SJCRH30 (cell line): ENCODE data around the gene KHNYN. TPM values are rescaled to one million over a fixed set of nuclear protein-coding genes. Genes with fewer than 3 reads are reported as not detected.
"Not testable (repeated sequence)": the region's sequence is repeated elsewhere in the genome, so short reads cannot be mapped to it uniquely, and the experiment has no call there.

Experiments
- DNase-seq, 2 experiments: peaks; one replicate each; pipeline ENCODE4 v3.0.0-alpha.2; 2015 to 2020
- H3K27ac ChIP-seq: fragments of 250-450 bp; sonication (Bioruptor Pico); 2 replicates; pipeline ENCODE4 v1.5.1; 2020; ENCODE audit warnings: mild to moderate bottlenecking, moderate library complexity
- H3K27me3 ChIP-seq: fragments of 250-450 bp; sonication (Bioruptor Pico); 2 replicates; pipeline ENCODE4 v1.5.1; 2020; ENCODE audit warnings: mild to moderate bottlenecking, moderate library complexity
- H3K36me3 ChIP-seq: fragments of 250-450 bp; sonication (Bioruptor Pico); 2 replicates; pipeline ENCODE4 v1.5.1; 2020; ENCODE audit warnings: mild to moderate bottlenecking, moderate library complexity
- H3K4me1 ChIP-seq: fragments of 250-450 bp; sonication (Bioruptor Pico); 2 replicates; pipeline ENCODE4 v1.5.1; 2020; ENCODE audit warnings: mild to moderate bottlenecking, moderate library complexity
- H3K4me3 ChIP-seq: fragments of 250-450 bp; sonication (Bioruptor Pico); 2 replicates; pipeline ENCODE4 v1.5.1; 2020; ENCODE audit warnings: mild to moderate bottlenecking, moderate library complexity
- H3K9me3 ChIP-seq: fragments of 250-450 bp; sonication (Bioruptor Pico); replicated peaks from 2 replicates; pipeline ENCODE4 v1.5.1; 2020; ENCODE audit warnings: mild to moderate bottlenecking, moderate library complexity
- total RNA-seq: library from RNA; depleted of rRNA; stranded (reverse); fragments of >200 nt; shearing (Covaris generic); gene quantifications from 2 replicates; pipeline ENCODE4 v1.2.3, GENCODE V29; 2014; rRNA removed

KHNYN gene
- total RNA-seq: 5.9 and 6.0 TPM in 2 replicates

DNA sequence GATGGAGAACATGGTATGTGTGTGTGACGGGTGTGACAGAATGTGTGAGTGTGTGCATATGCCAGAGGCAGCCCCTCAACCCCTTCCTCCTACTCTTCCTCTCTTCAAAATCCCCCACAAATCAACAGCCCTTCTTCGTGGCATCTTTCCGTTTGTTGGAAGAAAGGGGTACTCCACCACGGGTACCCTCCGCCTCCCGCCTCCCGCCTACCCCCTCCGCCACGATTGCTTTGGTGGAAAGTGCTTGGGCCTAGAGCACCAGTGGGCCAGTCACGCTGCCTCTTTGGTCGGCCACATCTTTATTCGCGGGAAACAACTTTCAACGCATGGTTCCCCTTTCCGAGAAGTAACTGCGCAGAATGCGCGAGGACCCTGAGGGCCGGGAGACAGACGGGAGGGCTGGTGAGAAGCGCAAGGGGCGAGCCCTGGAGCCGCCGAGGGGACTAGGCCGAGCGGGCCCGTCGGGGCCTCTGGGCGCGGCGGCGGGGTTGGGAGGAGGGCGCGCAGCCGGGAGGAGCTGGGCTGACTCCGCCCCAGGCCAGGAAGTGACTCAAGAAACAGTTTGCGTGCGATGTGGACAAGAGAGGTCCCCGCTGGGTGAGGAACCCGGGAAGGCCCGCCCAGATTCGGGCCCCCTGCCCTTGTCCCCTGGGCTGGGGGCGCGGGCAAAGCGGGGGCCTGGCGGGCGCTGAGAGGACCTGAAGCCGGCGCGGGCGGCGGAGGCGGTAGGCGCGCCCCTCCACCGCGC lies at the start of gene KHNYN, which contains the start of gene CBLN3:
Gene KHNYN, plus strand, starts transcription at position 560 of the 748 bp plus-strand sequence. CDS start 777 bp downstream, outside the sequence.
Gene CBLN3, minus strand, starts transcription at position 274 of the 748 bp plus-strand sequence. CDS start 614 bp downstream, outside the sequence.
- no peaks in the 10 kb centered on the region for H3K27me3 ChIP-seq
- DNase-seq: peak; percentile 47 to 60

DNA sequence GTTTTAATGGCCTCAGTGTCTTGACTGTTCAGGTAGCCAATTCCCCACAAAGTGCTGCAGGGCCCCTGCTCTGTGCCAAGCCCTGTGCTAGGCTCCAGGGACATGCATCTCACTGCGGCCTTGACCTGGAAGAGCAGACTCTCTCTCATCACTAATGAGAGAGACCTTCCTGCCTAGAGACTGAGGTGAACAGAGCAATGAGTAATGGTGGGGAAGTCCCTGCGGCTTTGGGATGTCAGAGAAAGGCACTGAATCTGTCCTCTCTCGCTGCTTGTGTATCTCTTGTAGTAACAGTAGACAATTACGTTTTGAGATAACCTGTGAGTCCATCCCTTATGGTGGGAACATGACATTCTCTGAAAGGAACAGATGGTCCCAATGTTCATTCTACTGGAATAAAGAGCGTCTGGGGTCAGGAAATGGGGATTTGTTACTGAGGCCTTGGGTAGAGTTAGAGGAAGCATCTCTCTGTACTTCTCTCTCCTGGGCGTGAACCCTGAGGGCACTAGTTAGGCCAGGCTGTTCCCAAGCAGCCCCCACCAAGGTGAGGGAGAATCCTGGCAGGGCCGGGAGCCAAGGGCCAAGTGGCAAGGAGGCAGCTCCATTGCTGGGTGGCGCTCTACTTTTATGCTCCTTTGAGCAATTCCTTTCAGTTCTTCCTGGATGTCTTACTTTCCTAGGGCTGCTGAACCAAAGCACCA lies 48.2 kb upstream of the KHNYN start:
- no peak for DNase-seq
- Histone ChIP-seq H3K4me1 (no peaks in the 10 kb centered on the region), H3K27me3 (no peaks in the 10 kb centered on the region), H3K9me3 (no peaks in the 10 kb centered on the region), H3K36me3 (peaks cover 5% of the 10 kb centered on the region), H3K4me3 (no peak overlapping the region), H3K27ac (no peak overlapping the region)

More for the DNA sequence above, at the start of gene KHNYN, which contains the start of gene CBLN3:
- Histone ChIP-seq H3K4me3 (peak within 1 kb of the TSS; percentile 54), H3K9me3 (no peaks in the 10 kb centered on the region), H3K36me3 (no peaks in the 10 kb centered on the region), H3K4me1 (no peaks in the 10 kb centered on the region), H3K27ac (peak within 1 kb of the TSS; percentile 35)

DNA sequence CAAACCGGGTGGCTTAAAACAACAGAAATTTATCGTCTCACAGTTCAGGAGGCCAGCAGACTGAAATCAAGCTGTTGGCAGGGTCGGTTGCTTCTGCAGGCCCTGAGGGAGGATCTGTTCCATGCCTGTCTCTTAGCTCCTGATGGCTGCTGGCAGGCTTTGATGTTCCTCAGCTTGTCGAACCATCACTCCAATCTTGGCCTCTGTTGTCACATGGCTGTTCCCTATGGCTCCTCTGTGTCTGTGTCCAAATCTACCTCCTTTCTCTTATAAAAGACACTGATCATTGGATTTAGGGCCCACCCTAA lies 47.7 kb upstream of the KHNYN start:
- Histone ChIP-seq H3K27ac (no peak overlapping the region), H3K9me3 (no peaks in the 10 kb centered on the region), H3K36me3 (peaks cover under 1% of the 10 kb centered on the region), H3K4me3 (no peak overlapping the region), H3K4me1 (no peaks in the 10 kb centered on the region), H3K27me3 (no peaks in the 10 kb centered on the region)
- no peak for DNase-seq

DNA sequence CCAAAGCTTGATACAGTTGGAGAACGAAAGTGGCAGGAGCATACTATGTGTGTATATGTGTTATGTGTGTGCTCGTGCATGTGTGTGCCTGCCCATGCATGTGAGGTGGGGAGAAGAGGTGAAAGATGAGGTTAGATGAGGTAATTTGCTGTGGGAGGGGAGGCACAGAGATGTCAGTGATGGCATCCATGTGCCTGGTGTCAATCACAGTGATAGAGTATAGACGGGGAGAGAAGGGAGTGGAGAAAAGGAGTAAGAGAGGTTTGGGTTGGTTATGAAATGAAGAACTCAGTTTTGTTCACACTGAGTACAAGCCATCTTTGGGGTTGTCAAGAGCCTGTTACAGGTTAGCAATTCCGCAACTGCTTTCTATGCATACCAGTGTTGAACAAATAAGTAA lies 45.6 kb upstream of the KHNYN start:
- Histone ChIP-seq H3K36me3 (no peaks in the 10 kb centered on the region), H3K27ac (no peak overlapping the region), H3K27me3 (no peaks in the 10 kb centered on the region), H3K9me3 (no peaks in the 10 kb centered on the region), H3K4me1 (peaks cover 14% of the 10 kb centered on the region), H3K4me3 (no peak overlapping the region)
- DNase-seq: no peak

DNA sequence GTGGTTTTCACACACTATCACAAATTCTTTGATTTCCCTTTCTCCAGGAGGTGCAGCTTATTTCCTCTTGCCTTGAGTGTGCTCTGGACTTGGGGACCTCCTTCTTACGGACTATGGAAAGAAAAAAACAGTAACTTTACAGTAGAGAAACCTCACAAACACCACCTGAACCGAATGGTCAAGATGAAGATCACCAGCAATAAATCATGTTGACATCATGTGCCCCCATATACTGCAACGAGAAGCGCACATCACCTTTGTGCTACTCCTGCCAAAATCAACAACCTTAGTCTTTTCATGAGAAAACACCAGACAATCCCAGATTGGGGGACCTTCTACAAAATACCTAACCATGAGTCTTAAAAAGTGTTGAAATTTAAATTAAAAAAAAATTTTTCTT lies 44.2 kb upstream of the KHNYN start:
- Histone ChIP-seq H3K27me3 (no peaks in the 10 kb centered on the region), H3K4me1 (peaks cover 16% of the 10 kb centered on the region), H3K36me3 (no peaks in the 10 kb centered on the region), H3K27ac (no peak overlapping the region), H3K4me3 (no peak overlapping the region), H3K9me3 (no peaks in the 10 kb centered on the region)
- DNase-seq: no peak

DNA sequence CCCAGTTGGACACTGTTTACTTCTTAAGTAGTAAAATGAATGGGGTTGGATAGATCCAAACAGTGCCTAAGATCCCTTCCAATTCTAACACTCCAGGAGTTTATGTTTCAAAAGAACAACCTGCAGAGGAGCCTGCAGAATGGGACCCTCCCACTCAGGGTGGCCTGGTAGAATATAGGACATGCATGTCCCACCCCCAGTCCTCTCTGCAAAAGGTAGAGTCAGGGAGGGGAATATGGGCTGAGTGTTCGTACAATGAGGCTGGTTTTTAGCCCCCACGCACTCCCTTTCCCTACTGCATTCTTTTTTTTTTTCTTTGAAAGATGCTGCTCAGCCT lies 42.8 kb upstream of the KHNYN start:
- Histone ChIP-seq H3K4me3 (no peak overlapping the region), H3K4me1 (peaks cover 16% of the 10 kb centered on the region), H3K27me3 (no peaks in the 10 kb centered on the region), H3K27ac (no peak overlapping the region), H3K9me3 (no peaks in the 10 kb centered on the region), H3K36me3 (no peaks in the 10 kb centered on the region)
- no peak for DNase-seq

DNA sequence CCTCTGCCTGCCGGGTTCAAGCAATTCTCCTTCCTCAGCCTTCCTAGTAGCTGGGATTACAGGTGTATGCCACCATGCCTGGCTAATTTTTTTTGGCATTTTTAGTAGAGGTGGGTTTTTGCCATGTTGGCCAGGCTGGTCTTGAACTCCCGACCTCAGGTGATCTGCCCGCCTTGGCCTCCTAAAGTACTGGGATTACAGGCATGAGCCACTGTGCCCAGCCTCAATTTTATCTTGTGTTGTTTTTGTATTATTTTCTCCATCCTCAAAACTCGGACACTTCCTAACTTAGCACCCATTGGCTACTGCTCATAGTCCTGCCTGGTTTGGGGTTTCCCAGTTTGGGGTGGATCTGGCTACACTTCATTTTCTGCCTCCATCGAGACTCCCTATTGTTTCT lies 42.2 kb upstream of the KHNYN start:
- DNase-seq, H3K27me3 ChIP-seq, H3K4me3 ChIP-seq, H3K9me3 ChIP-seq, H3K36me3 ChIP-seq: not testable (repeated sequence)
- H3K4me1 ChIP-seq: peaks cover 21% of the 10 kb centered on the region
- H3K27ac ChIP-seq: peak overlapping the region; percentile 85

DNA sequence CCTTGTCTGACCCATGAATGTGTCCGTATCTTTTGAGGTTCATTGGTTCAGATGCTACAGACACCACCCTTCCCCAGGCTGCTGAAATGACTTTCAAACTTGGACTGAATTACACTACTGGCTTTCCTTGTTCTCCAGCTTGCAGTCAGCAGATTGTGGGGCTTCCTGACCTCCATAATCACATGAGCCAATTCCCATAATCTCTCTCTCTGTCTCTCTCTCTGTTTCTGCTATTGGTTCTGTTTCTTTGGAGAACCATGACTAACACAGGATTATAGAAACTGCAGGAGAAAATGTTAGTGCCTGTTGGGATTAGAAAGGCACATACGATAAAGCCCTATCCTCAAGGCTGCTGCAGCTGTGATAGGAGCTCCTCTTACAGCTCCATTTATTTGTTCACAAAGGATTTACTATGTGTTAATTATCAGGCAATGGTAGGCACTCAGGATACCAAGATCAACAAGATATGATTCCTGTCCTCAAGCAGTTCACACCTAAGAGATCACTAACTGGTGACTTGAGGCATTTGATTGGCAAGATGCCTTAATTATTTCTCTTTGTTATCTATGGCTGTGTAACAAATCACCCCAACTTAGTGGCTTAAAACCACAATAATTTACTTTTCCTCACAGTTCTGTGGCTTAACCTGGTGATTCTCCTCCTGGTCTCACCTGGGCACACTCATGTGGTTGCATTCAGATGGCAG lies 41.1 kb upstream of the KHNYN start:
- no peaks in the 10 kb centered on the region for H3K36me3 ChIP-seq
- peak overlapping the region; percentile 85 for H3K27ac ChIP-seq
- no peaks in the 10 kb centered on the region for H3K9me3 ChIP-seq
- DNase-seq: peak; percentile 44 to 81
- no peaks in the 10 kb centered on the region for H3K27me3 ChIP-seq
- H3K4me1 ChIP-seq: peaks cover 23% of the 10 kb centered on the region
- peak overlapping the region; percentile 42 for H3K4me3 ChIP-seq

DNA sequence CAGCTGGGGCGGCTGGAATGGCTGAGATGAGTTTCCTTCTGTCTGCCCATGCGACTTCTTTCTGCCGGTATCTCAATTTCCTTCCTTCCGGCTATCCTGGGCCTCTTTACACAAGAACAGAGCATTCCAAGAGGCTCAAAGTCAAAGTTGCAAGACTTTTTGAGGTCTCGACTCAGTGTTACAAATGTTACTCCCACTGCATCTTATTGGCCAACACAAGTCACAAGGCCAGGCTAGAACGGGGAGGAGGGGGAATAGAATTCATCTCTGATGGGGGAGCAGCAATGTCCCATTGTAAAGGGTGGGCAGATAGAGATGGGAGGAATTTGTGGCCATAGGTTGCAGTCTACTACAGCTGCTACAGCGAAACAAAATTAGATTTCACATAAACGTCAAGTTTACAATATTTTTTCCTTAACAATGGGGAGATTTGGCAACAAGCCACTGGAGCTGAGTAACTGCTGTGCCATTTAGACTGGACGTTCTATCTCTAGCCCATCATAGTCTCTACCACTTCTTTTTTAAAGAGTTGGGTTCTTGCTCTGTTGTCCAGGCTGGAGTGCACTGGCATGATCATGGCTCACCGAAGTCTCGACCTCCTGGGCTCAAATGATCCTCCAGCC lies 40.4 kb upstream of the KHNYN start:
- peak overlapping the region; percentile 85 for H3K27ac ChIP-seq
- H3K36me3 ChIP-seq: no peaks in the 10 kb centered on the region
- no peaks in the 10 kb centered on the region for H3K27me3 ChIP-seq
- DNase-seq: peak; percentile 62 to 83
- peaks cover 23% of the 10 kb centered on the region for H3K4me1 ChIP-seq
- H3K4me3 ChIP-seq: peak overlapping the region; percentile 42
- H3K9me3 ChIP-seq: no peaks in the 10 kb centered on the region

DNA sequence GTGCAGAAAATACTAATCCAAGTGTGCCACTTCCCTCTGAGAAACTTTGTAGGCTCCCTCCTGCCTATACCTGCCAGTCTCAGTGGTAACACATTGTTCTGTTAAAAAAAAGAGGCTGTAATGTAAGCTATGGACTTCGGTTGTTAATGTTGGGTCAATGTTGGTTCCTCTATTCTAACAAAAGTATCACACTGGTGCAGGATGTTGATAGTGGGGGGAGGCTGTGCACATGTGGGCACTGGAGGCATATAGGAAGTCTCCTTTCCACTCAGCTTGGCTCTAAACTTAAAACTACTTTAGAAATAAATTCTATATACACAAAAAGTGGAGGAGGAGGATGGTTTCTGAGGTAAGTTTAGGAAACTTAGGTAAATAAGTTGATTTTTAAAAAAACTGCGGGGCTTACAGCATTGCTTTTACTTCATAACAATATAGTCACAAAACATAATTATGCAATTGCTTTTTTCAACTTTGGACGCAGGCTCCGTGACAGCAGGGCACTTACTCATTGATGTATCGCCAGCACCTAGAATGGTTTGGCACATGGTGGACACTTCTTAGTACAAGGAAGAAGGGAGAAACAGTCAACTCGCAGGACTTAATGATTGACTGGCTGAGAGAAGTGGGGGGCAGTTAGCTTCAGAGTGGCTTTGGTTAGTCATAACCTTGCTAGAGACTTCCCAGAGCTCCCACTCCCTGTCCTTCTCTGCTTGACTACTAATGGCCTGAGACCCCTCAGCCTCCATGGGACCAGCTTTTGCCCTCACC lies 38.9 kb upstream of the KHNYN start:
- H3K9me3 ChIP-seq: no peaks in the 10 kb centered on the region
- DNase-seq: no peak
- no peak overlapping the region for H3K27ac ChIP-seq
- H3K27me3 ChIP-seq: no peaks in the 10 kb centered on the region
- H3K4me1 ChIP-seq: peaks cover 23% of the 10 kb centered on the region
- H3K4me3 ChIP-seq: no peak overlapping the region
- no peaks in the 10 kb centered on the region for H3K36me3 ChIP-seq

DNA sequence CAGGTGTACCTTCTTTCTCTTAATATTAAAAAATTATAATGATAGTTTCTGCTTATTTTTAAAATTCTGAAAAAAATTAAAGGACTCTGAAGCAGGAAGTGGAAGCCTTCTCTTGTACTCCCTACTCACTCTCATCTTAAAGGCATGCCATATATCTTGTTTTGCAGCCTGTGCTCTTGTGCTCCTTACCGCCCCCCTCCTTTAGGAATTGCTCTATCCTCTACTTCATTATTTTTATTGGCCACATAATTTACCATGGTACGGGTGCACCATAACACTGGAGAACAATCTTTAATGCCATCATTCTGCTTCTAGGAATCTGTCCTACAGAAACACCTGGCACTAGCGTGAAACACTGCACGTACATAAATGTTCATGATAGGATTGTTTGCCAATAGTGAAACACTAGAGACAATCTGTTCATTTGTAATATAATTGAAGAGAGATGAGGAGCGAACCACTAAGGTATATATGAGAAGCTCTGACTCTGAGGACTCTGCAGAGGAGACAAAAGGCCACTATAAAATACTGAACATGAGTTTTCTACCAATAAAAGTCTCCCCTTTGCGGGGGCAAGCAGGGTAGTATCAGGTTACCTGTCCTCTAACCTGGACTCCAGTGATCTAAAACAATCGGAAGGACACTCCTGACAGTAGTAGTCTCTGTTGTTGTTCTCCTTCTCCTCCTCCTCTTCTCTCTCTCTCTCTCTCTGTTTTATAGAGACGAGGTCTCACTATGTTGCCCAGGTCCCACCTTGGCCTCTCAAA lies 37.2 kb upstream of the KHNYN start:
- H3K4me3 ChIP-seq: peak overlapping the region; percentile 47
- no peaks in the 10 kb centered on the region for H3K27me3 ChIP-seq
- no peaks in the 10 kb centered on the region for H3K36me3 ChIP-seq
- peak in 1 of 2 experiments; percentile 57 for DNase-seq
- no peaks in the 10 kb centered on the region for H3K9me3 ChIP-seq
- H3K4me1 ChIP-seq: peaks cover 23% of the 10 kb centered on the region
- peak overlapping the region; percentile 18; the same call in 1 of the 2 replicates for H3K27ac ChIP-seq

DNA sequence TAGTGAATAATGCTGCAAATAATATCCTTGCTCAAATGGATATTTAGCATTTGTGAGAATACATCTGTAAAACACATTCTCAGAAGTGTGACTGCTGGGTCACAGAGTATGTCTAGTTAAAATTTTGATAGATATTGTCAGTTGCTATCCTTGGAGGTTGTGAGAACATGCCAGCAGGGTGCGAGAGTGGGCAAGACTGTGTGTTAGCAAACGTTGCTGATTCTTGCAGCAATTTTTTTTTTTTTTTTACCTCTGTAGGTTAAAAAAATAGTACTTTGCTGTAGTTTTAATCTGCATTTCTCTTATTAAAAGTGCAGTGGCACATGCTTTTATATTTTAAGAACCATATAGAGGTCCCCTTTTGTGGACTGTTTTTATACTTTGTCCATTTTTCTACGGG lies 35.5 kb upstream of the KHNYN start:
- no peaks in the 10 kb centered on the region for H3K27me3 ChIP-seq
- H3K36me3 ChIP-seq: no peaks in the 10 kb centered on the region
- H3K4me1 ChIP-seq: peaks cover 14% of the 10 kb centered on the region
- no peak overlapping the region for H3K4me3 ChIP-seq
- no peak overlapping the region for H3K27ac ChIP-seq
- no peak for DNase-seq
- H3K9me3 ChIP-seq: no peaks in the 10 kb centered on the region

DNA sequence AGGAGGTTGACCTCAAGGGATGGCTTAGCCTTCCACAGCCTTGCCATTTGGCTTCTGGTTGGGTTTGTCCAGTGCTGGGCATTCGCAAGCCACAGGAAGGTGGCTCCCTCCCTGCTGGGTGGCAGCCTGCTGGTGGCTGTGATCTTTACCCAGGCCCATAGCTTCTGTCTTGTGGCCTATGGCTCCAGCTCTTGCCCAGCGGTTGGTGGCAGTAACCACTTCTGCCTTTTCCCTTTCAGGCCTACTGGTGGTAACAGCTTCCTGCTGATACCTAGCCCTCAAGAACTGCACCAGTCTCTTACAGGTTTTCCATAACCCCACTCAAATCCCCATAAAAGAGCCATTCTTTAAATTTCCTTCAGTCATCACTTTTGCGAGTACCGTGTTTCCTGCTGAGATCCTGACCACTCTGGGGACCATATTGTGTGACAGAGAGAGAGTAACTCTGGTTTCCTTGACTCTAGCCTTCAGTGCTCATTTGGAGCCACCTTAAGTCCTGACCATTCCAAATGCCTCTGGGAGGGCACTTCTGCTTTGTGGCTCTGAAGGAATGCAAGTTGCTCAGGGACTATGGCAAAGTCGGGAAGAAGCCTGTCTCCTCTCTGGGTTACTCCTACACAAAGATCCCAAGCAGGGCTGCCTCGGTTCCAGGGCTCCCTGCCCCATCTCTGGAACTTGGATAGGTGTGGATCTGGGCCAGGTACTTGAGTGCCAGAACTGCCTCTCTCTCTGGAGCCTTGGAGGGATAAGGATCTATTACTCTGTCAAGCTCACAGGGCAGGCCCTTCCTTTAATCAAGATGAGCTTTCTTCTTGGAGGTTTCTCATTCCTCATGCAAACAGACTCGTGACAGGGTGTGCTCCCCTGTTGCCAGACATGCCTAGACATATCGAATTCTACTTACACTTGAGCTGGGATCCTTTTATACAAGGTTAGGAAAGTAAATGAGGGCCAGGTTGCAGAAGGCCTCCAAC lies 33.9 kb upstream of the KHNYN start:
- Histone ChIP-seq H3K4me1 (peaks cover 13% of the 10 kb centered on the region), H3K27ac (no peak overlapping the region), H3K27me3 (no peaks in the 10 kb centered on the region), H3K36me3 (no peaks in the 10 kb centered on the region), H3K4me3 (no peak overlapping the region), H3K9me3 (no peaks in the 10 kb centered on the region)
- no peak for DNase-seq
